Calu3 (cell line): Measurements from ENCODE around the gene SIX5. TPM values are rescaled to one million over a fixed set of nuclear protein-coding genes. Genes with fewer than 3 reads are reported as not detected.
A peak's percentile ranks its signal among the peaks of the same experiment; 100 is the strongest.

Experiments
- BruUV-seq: library from RNA; stranded (reverse); fragments of 400-500 nt; replicated peaks from 2 replicates; lab custom pipeline; 2021; lab: Mats Ljungman, UMichigan
- CTCF ChIA-PET: fragments of 300-600 bp; sonication (Branson Sonifier 250); formaldehyde crosslinking; loops from one replicate; lab custom pipeline; 2022; ENCODE audit warnings: antibody characterized with exemption; lab: Charles Lee
- DNase-seq: peaks from one replicate; pipeline ENCODE4 v3.0.0; 2022
- H3K27ac Mint-ChIP-seq: one replicate; pipeline ENCODE4 v1.8.0; 2022; ENCODE audit warnings: mixed read lengths; ENCODE audit not compliant: unreplicated experiment
- H3K27me3 Mint-ChIP-seq: one replicate; pipeline ENCODE4 v1.8.0; 2022; ENCODE audit warnings: mixed read lengths; ENCODE audit not compliant: unreplicated experiment
- H3K36me3 Mint-ChIP-seq: one replicate; pipeline ENCODE4 v1.8.0; 2022; ENCODE audit warnings: mild to moderate bottlenecking, moderate library complexity, mixed read lengths; ENCODE audit not compliant: insufficient read depth, unreplicated experiment
- H3K4me1 Mint-ChIP-seq: one replicate; pipeline ENCODE4 v1.8.0; 2022; ENCODE audit warnings: mild to moderate bottlenecking, low read depth, mixed read lengths; ENCODE audit not compliant: unreplicated experiment
- H3K4me3 Mint-ChIP-seq: one replicate; pipeline ENCODE4 v1.8.0; 2022; ENCODE audit warnings: mild to moderate bottlenecking, low read depth, moderate library complexity, mixed read lengths; ENCODE audit not compliant: unreplicated experiment
- H3K9me3 Mint-ChIP-seq: one replicate; pipeline ENCODE4 v1.8.0; 2022; ENCODE audit warnings: low read depth, mixed read lengths; ENCODE audit not compliant: unreplicated experiment
- CTCF ChIP-seq: fragments of 200-600 bp; IDR thresholded peaks from one replicate; pipeline ENCODE4 v1.8.0; 2022; ENCODE audit warnings: antibody characterized with exemption; ENCODE audit not compliant: unreplicated experiment
- intact Hi-C: fragments of 100-400 bp; cut with micrococcal nuclease; formaldehyde crosslinking; loops from one replicate; pipeline ENCODE4 v1.10.0; 2022; ENCODE audit not compliant: unreplicated experiment
- total RNA-seq: library from RNA; stranded (reverse); gene quantifications from 2 replicates; pipeline ENCODE4 v1.2.3, GENCODE V29; 2022

SIX5 gene
- total RNA-seq, 1 experiment from 2014 or later = 15.0 TPM

- Mint-ChIP-seq H3K36me3 (peaks cover 45% of the 10 kb centered on the region), H3K4me3 (no peak overlapping the region), H3K27me3 (no peaks in the 10 kb centered on the region), H3K27ac (no peak overlapping the region), H3K9me3 (no peaks in the 10 kb centered on the region), H3K4me1 (peaks cover 16% of the 10 kb centered on the region)
- no peak for DNase-seq
- CTCF ChIA-PET = interaction anchor here (1.0 kb wide), 1 partner anchor 13 kb away, joined by 3 read pairs; no protein-coding TSS in a partner anchor
- intact Hi-C loops = no loop called here
- no peak for TF ChIP-seq CTCF
- no TSS peak for BruUV-seq
Measured at GRCh38 chr19:45812297-45812696, 43.2 kb upstream of the SIX5 start.

GRCh38 chr19:45809643-45810159 lies 40.6 kb upstream of the SIX5 start:
- no peak for DNase-seq

GRCh38 chr19:45805719-45806118 lies 36.7 kb upstream of the SIX5 start:
- Mint-ChIP-seq H3K27me3 (peaks cover 16% of the 10 kb centered on the region), H3K4me3 (no peak overlapping the region), H3K4me1 (peaks cover 14% of the 10 kb centered on the region), H3K9me3 (no peaks in the 10 kb centered on the region), H3K27ac (no peak overlapping the region), H3K36me3 (peaks cover 8% of the 10 kb centered on the region)
- TF ChIP-seq CTCF = no peak
- BruUV-seq = no TSS peak
- CTCF ChIA-PET = interaction anchor here (0.6 to 1.1 kb wide), 2 partner anchors 13 to 823 kb away, joined by 3 to 8 read pairs; partner anchors contain the start of gene DMWD
- intact Hi-C loops = no loop called here
- no peak for DNase-seq

More at GRCh38 chr19:45809643-45810159, 40.6 kb upstream of the SIX5 start:
- no peaks in the 10 kb centered on the region for H3K9me3 Mint-ChIP-seq
- no peak overlapping the region for H3K4me3 Mint-ChIP-seq
- CTCF ChIA-PET = interaction anchor here (0.7 kb wide), 1 partner anchor 132 kb away, joined by 6 read pairs; no protein-coding TSS in a partner anchor
- H3K4me1 Mint-ChIP-seq = peaks cover 16% of the 10 kb centered on the region
- H3K27ac Mint-ChIP-seq = peak overlapping the region; percentile 15
- H3K27me3 Mint-ChIP-seq = peaks cover 16% of the 10 kb centered on the region
- H3K36me3 Mint-ChIP-seq = peaks cover 31% of the 10 kb centered on the region
- intact Hi-C loops = no loop called here
- no TSS peak for BruUV-seq
- TF ChIP-seq CTCF = no peak

- Mint-ChIP-seq H3K4me1 (peaks cover 8% of the 10 kb centered on the region), H3K27ac (no peak overlapping the region), H3K4me3 (no peak overlapping the region), H3K27me3 (peaks cover 16% of the 10 kb centered on the region), H3K36me3 (peaks cover 4% of the 10 kb centered on the region), H3K9me3 (no peaks in the 10 kb centered on the region)
- intact Hi-C loops = no loop called here
- CTCF ChIA-PET = interaction anchor here (0.9 to 1.6 kb wide), 2 partner anchors 12 kb away, joined by 3 to 5 read pairs; partner anchors contain the start of gene DMWD
- no peak for TF ChIP-seq CTCF
- no TSS peak for BruUV-seq
- no peak for DNase-seq
Measured at GRCh38 chr19:45804959-45805230, 35.8 kb upstream of the SIX5 start.
